NT2/D1 (cell line): ENCODE data around the gene ETF1.

Source experiments
- DNase-seq: peaks from one replicate; pipeline ENCODE4 v3.0.0-alpha.2; 2011; ENCODE audit warnings: low read depth, low spot score
- H3K27me3 ChIP-seq: 2 replicates; pipeline ENCODE4 v1.6.0; 2011; ENCODE audit warnings: mild to moderate bottlenecking; ENCODE audit not compliant: insufficient read length, insufficient read depth
- H3K36me3 ChIP-seq: 2 replicates; pipeline ENCODE4 v1.6.1; 2011; ENCODE audit warnings: mild to moderate bottlenecking, low read length, mixed read lengths; ENCODE audit not compliant: insufficient read depth, insufficient read length
- H3K4me1 ChIP-seq: 2 replicates; pipeline ENCODE4 v1.5.1; 2011; ENCODE audit not compliant: insufficient read depth, insufficient read length
- H3K4me3 ChIP-seq: 2 replicates; pipeline ENCODE4 v1.5.1; 2011; ENCODE audit warnings: low read depth; ENCODE audit not compliant: insufficient read length
- H3K9ac ChIP-seq: 2 replicates; pipeline ENCODE4 v1.6.0; 2011; ENCODE audit warnings: low read depth; ENCODE audit not compliant: insufficient read length
- H3K9me3 ChIP-seq: 2 replicates; pipeline ENCODE4 v1.5.1; 2011; ENCODE audit warnings: mild to moderate bottlenecking, low read length; ENCODE audit not compliant: insufficient read depth
- SUZ12 ChIP-seq: IDR thresholded peaks from 2 replicates; pipeline ENCODE4 v1.6.1; 2011; ENCODE audit not compliant: insufficient read length, insufficient read depth; ENCODE audit errors: extremely low read depth
- YY1 ChIP-seq: IDR thresholded peaks from 2 replicates; pipeline ENCODE4 v1.6.1; 2011; ENCODE audit not compliant: insufficient read length, insufficient read depth
- ZNF274 ChIP-seq: IDR thresholded peaks from 2 replicates; pipeline ENCODE4 v1.6.1; 2011; ENCODE audit warnings: mild to moderate bottlenecking, low read depth, low read length

The ETF1 gene

DNA sequence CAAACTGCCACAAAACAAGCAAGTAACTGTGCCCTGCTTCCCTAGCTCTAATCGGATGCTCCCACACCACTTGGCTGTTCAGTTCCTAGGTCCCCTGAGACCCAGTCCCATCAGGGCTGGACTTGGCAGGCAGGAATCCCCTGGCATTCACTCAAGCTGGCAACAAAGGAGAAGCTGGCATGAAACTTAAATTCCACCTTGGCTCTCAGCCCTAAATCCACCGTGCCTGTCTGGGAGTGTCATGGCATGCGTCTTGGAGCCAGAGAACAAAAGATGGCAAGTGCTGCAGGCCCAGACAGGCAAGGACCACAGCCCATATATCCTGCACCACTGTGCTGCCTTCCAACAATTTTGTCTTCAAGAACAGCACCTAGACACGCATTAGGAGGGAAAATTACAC, 38.2 kb downstream of the ETF1 start:
- Histone ChIP-seq H3K9me3 (no peaks in the 10 kb centered on the region), H3K4me3 (no peak overlapping the region), H3K4me1 (no peaks in the 10 kb centered on the region), H3K9ac (no peak overlapping the region), H3K36me3 (peaks cover 31% of the 10 kb centered on the region), H3K27me3 (no peaks in the 10 kb centered on the region)
- no peak for DNase-seq
- TF ChIP-seq ZNF274 = no peak
- no peak for TF ChIP-seq SUZ12
- no peak for TF ChIP-seq YY1

DNA sequence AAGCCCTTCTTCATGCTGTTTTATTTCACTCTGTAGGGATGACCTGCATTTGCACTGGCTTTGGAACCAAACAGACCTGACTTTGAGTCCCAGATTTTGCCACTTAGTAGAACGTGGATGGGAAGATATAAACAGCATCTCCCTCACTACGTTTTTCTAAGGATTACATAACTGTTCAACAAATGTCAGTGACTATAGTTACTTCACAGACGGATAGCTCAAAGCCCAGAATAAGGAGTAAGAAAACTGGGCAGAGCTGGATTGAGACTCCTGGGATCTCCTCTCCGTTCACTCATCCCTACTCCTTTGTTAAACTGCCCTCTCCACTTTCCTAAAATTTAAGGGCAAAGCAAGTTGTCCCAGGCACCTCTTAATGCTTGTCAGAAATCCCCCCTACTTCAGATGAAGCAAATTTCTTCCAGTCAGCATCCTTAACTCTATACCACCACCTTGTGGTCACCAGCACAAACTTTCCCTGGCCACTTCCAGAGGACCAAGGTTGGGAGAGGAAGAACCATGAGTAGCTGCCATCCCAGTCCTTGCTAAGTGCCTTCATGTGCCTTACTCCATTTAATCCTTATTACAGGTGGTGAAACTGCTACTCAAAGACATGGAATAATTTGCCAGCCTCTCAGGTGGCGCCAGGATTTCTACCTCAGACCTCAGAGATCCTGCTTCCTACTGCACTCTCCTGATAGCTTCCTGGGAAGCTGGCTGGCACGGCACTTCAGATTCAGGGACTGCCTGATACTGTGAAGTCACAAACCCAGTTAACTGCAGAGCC, 39.4 kb downstream of the ETF1 start:
- Histone ChIP-seq H3K27me3 (no peaks in the 10 kb centered on the region), H3K9ac (no peak overlapping the region), H3K36me3 (peaks cover 25% of the 10 kb centered on the region), H3K9me3 (no peaks in the 10 kb centered on the region), H3K4me1 (no peaks in the 10 kb centered on the region), H3K4me3 (no peak overlapping the region)
- TF ChIP-seq YY1 (no peak), SUZ12 (no peak), ZNF274 (no peak)
- DNase-seq = no peak

DNA sequence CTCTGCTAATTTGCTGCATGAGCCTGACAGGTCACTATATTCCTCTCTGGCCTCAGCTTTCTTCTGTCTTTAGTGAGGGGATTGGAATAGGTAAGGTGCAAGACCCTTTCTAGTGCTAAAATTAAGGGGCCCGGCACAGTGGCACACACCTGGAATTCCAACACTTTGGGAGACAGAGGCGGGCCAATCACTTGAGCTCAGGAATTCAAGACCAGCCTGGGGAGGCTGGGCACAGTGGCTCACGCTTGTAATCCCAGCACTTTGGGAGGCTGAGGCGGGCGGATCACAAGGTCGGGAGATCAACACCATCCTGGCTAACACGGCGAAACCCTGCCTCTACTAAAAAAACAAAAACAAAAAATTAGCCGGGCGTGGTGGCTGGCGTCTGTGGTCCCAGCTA, 40.5 kb downstream of the ETF1 start:
- H3K36me3 ChIP-seq = peaks cover 13% of the 10 kb centered on the region
- no peaks in the 10 kb centered on the region for H3K4me1 ChIP-seq
- DNase-seq = no peak
- H3K27me3 ChIP-seq = no peaks in the 10 kb centered on the region
- H3K9ac ChIP-seq = no peak overlapping the region
- H3K4me3 ChIP-seq = no peak overlapping the region
- no peak for TF ChIP-seq YY1
- no peak for TF ChIP-seq ZNF274
- no peak for TF ChIP-seq SUZ12
- H3K9me3 ChIP-seq = no peaks in the 10 kb centered on the region

DNA sequence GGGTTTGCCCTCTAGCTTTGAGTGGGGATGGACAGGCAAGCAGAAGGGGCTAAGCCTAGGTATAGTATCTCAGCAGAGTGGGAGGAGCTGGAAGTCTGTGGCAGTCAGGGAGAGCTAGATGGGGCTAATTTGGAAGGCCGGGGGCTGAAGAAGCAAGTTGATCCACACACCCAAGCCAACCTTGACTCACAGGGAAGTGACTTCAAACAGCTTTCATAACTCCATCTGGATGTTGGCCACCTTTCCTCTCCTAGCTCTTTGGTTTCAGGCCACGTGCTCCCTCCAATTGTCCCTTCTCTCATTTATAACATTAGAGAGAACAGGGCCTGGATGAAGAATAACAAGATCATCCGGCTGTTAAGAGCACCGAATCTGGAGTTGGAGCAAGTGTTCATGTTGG, 40.9 kb downstream of the ETF1 start:
- DNase-seq = no peak
- no peaks in the 10 kb centered on the region for H3K4me1 ChIP-seq
- H3K9me3 ChIP-seq = no peaks in the 10 kb centered on the region
- H3K4me3 ChIP-seq = no peak overlapping the region
- H3K27me3 ChIP-seq = no peaks in the 10 kb centered on the region
- H3K36me3 ChIP-seq = peaks cover 10% of the 10 kb centered on the region
- no peak overlapping the region for H3K9ac ChIP-seq
- TF ChIP-seq YY1 (no peak), ZNF274 (no peak), SUZ12 (no peak)

DNA sequence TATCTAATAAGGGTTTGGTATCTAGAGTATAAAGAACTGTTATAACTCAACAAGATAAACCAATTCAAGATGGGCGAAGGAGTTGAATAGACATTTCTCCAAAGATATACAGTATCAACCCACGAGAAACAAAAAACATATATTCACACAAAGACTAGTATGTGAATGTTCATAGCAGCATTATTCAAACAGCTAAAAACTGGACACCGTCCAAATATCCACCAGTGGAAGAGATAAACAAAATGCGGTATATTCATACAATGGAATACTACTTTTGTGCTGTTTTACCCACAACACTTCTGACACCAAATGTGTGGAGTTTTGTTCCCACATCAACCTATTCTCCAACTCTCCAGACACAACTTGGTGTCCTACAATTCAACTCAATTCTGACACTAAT, 44.7 kb downstream of the ETF1 start:
- no peak for DNase-seq
- TF ChIP-seq YY1 = no peak
- H3K9me3 ChIP-seq = no peaks in the 10 kb centered on the region

DNA sequence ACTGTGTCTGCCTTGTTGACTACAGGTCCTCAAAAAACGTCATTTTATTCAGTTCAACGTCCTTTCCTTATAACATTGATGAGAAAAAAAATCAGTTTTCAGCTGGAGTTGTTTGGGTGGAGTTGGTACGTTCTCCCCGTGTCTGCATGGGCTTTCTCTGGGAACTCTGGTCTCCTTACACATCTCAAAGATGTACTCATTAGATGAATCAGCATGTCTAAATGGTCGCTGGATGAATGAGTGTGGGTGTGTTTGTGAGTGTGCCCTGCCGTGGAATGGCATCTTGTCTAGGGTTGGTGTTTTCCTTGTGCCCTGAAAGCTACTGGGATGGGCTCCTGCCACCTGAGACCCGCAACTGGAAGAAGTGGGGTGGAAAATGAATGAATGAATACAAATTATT, 47.7 kb downstream of the ETF1 start:
- Histone ChIP-seq H3K36me3 (no peaks in the 10 kb centered on the region), H3K9me3 (no peaks in the 10 kb centered on the region), H3K9ac (no peak overlapping the region), H3K27me3 (peaks cover 25% of the 10 kb centered on the region), H3K4me3 (no peak overlapping the region), H3K4me1 (peaks cover 13% of the 10 kb centered on the region)
- DNase-seq = no peak
- TF ChIP-seq ZNF274 = no peak
- no peak for TF ChIP-seq SUZ12
- TF ChIP-seq YY1 = no peak

More for the DNA sequence above, 44.7 kb downstream of the ETF1 start:
- no peak overlapping the region for H3K9ac ChIP-seq
- peaks cover 2% of the 10 kb centered on the region for H3K4me1 ChIP-seq
- H3K4me3 ChIP-seq = no peak overlapping the region
- no peaks in the 10 kb centered on the region for H3K27me3 ChIP-seq
- H3K36me3 ChIP-seq = no peaks in the 10 kb centered on the region

DNA sequence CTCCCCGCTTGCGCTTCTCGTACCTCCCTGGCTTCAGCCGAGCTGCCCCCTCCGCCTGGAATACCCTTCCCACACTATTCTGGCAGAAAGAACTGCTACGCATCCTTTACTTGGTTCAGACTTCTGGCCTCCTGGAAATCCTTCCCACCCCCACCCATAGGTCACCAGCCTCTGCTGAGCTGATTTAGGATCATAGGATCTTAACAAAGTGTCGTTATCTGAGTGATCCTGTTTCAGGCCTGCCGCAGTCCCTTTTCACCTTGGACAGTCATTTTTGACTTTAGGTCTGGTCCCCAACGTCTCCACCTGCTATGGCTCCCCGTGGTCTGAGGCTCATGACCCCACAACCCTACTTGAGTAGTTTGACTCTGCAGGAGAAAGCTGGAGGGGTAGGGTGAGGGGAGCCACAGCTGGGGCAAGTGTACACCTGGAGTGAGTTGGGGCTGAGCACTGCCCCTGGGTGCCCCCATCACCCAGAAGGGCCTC, 50.4 kb downstream of the ETF1 start:
- H3K27me3 ChIP-seq = peaks cover 33% of the 10 kb centered on the region
- TF ChIP-seq ZNF274 (no peak), YY1 (no peak), SUZ12 (no peak)
- H3K9me3 ChIP-seq = no peaks in the 10 kb centered on the region
- DNase-seq = no peak
- peak overlapping the region; percentile 57 for H3K4me3 ChIP-seq
- no peaks in the 10 kb centered on the region for H3K36me3 ChIP-seq
- peaks cover 13% of the 10 kb centered on the region for H3K4me1 ChIP-seq
- peak overlapping the region; percentile 71 for H3K9ac ChIP-seq
